22Rv1 (cell line): ENCODE data around the gene KRTAP19-2.
A peak's percentile ranks its signal among the peaks of the same experiment; 100 is the strongest.

Source experiments
- H3K27ac ChIP-seq: fragments of 450-650 bp; 2 replicates; pipeline ENCODE4 v1.5.1; 2017
- CTCF ChIP-seq: fragments of 450-650 bp; IDR thresholded peaks from 2 replicates; pipeline ENCODE4 v1.5.1; 2017; ENCODE audit warnings: mild to moderate bottlenecking
- ZFX ChIP-seq: fragments of 450-650 bp; IDR thresholded peaks from 2 replicates; pipeline ENCODE4 v1.6.1; 2017; ENCODE audit warnings: antibody characterized with exemption, borderline replicate concordance

The KRTAP19-2 gene

GRCh38 chr21:30486180-30486579 is 1.1 kb downstream of the KRTAP19-2 start:
- H3K27ac ChIP-seq: no peak overlapping the region
- TF ChIP-seq CTCF (no peak), ZFX (no peak)

GRCh38 chr21:30482130-30482529 is 5.1 kb downstream of the KRTAP19-2 start:
- TF ChIP-seq ZFX (no peak), CTCF (no peak)
- no peak overlapping the region for H3K27ac ChIP-seq

GRCh38 chr21:30480145-30480544 is 7.1 kb downstream of the KRTAP19-2 start, which contains the start of gene KRTAP19-1:
Gene KRTAP19-1 (minus strand): TSS chr21:30480367. CDS start chr21:30480317, 50 bp downstream.
- no peak within 1 kb of the TSS for H3K27ac ChIP-seq
- TF ChIP-seq CTCF (no peak), ZFX (no peak)

GRCh38 chr21:30479259-30479658 is 8.0 kb downstream of the KRTAP19-2 start:
- TF ChIP-seq CTCF (no peak), ZFX (no peak)
- no peak overlapping the region for H3K27ac ChIP-seq

GRCh38 chr21:30478004-30478403 is 9.2 kb downstream of the KRTAP19-2 start:
- TF ChIP-seq ZFX (no peak), CTCF (no peak)
- no peak overlapping the region for H3K27ac ChIP-seq

- H3K27ac ChIP-seq: no peak overlapping the region
- TF ChIP-seq ZFX (no peak), CTCF (no peak)
These were observed 18.1 kb downstream of the KRTAP19-2 start for GRCh38 chr21:30468900-30469714.

- H3K27ac ChIP-seq: no peak overlapping the region
- TF ChIP-seq CTCF: peak; percentile 72
- no peak for TF ChIP-seq ZFX
These were observed 23.5 kb downstream of the KRTAP19-2 start for GRCh38 chr21:30463713-30464112.
